SK-N-SH treated with all-trans-retinoic acid at 6 μM for 48 hours (cell line): ENCODE data around the gene GRK4.

Experiments used
- CREB5 ChIP-seq: fragments of 250-450 bp; sonication (Bioruptor Pico); IDR thresholded peaks from 2 replicates; pipeline ENCODE4 v1.5.1; 2020; ENCODE audit warnings: low read depth, mild to moderate bottlenecking, moderate library complexity
- TCF4 ChIP-seq: fragments of 250-450 bp; sonication (Bioruptor Pico); IDR thresholded peaks from 2 replicates; pipeline ENCODE4 v1.8.0; 2021; ENCODE audit warnings: mild to moderate bottlenecking, moderate library complexity, borderline replicate concordance
- ZFP3 ChIP-seq: fragments of 250-450 bp; sonication (Bioruptor Pico); IDR thresholded peaks from 2 replicates; pipeline ENCODE4 v1.5.0; 2020; ENCODE audit warnings: mild to moderate bottlenecking, moderate library complexity

- TF ChIP-seq CREB5 (CRISPR knock-in tag) = no peak
- TF ChIP-seq TCF4 = no peak
- no peak for TF ChIP-seq ZFP3
These were observed 28.3 kb upstream of the GRK4 start for GRCh38 chr4:2934813-2935761.
